ENCODE results near the gene CDK5RAP2.

GRCh38 chr9:120536949-120537640 lies 42.9 kb downstream of the CDK5RAP2 start:
- no peak for TF ChIP-seq CTCF (conservative IDR thresholded peaks at IDR 0.05; ENCODE audit: low read length)
- no peak for TF ChIP-seq EZH2phosphoT487 (IDR thresholded peaks at IDR 0.05; ENCODE audit: borderline replicate concordance, low read depth, low read length)

Data from OCI-LY7 (cell line).